ENCODE measurements around the gene OR52B2.

OR52B2 gene

GRCh38 chr11:6170226-6170625, at the start of gene OR52B2:
TSS of gene OR52B2 (minus strand) at chr11:6170326. CDS start at chr11:6170326, 0 bp downstream.
- DNase-seq (ENCODE audit: low spot score): no peak

- no peak for DNase-seq (ENCODE audit: low spot score)
These were observed 49.2 kb upstream of the OR52B2 start for GRCh38 chr11:6219359-6219758.

- no peak for DNase-seq (ENCODE audit: low spot score)
These were observed 47.6 kb upstream of the OR52B2 start for GRCh38 chr11:6217722-6218121.

GRCh38 chr11:6216501-6216900, 46.4 kb upstream of the OR52B2 start:
- no peak for DNase-seq (ENCODE audit: low spot score)

GRCh38 chr11:6214530-6214929, 44.4 kb upstream of the OR52B2 start:
- DNase-seq (ENCODE audit: low spot score): no peak

- DNase-seq (ENCODE audit: low spot score): no peak
These were observed 40.3 kb upstream of the OR52B2 start for GRCh38 chr11:6210274-6210955.

GRCh38 chr11:6209801-6210200, 39.7 kb upstream of the OR52B2 start:
- no peak for DNase-seq (ENCODE audit: low spot score)

- DNase-seq (ENCODE audit: low spot score): no peak
These were observed 36.5 kb upstream of the OR52B2 start for GRCh38 chr11:6206456-6207180.

- no peak for DNase-seq (ENCODE audit: low spot score)
These were observed 35.2 kb upstream of the OR52B2 start, which contains the start of gene C11orf42 for GRCh38 chr11:6205366-6205765. TSS of gene C11orf42 (plus strand) at chr11:6205557. CDS start at chr11:6205616, 59 bp downstream.

GRCh38 chr11:6204706-6205105, 34.6 kb upstream of the OR52B2 start:
- DNase-seq (ENCODE audit: low spot score): no peak

- no peak for DNase-seq (ENCODE audit: low spot score)
These were observed 33.2 kb upstream of the OR52B2 start for GRCh38 chr11:6203327-6203726.

- no peak for DNase-seq (ENCODE audit: low spot score)
These were observed 31.9 kb upstream of the OR52B2 start for GRCh38 chr11:6202041-6202440.

GRCh38 chr11:6201481-6201880, 31.4 kb upstream of the OR52B2 start:
- no peak for DNase-seq (ENCODE audit: low spot score)

GRCh38 chr11:6200975-6201374, 30.8 kb upstream of the OR52B2 start:
- DNase-seq (ENCODE audit: low spot score): no peak

GRCh38 chr11:6199174-6199810, 29.2 kb upstream of the OR52B2 start, which contains the start of gene OR52W1:
TSS of gene OR52W1 (plus strand) at chr11:6199224. CDS start at chr11:6199224, 0 bp downstream.
- no peak for DNase-seq (ENCODE audit: low spot score)

GRCh38 chr11:6197466-6198200, 27.5 kb upstream of the OR52B2 start:
- DNase-seq (ENCODE audit: low spot score): no peak

- no peak for DNase-seq (ENCODE audit: low spot score)
These were observed 26.3 kb upstream of the OR52B2 start for GRCh38 chr11:6196396-6196795.

- DNase-seq (ENCODE audit: low spot score): no peak
These were observed 24.0 kb upstream of the OR52B2 start for GRCh38 chr11:6194065-6194581.

GRCh38 chr11:6191742-6192141, 21.6 kb upstream of the OR52B2 start:
- no peak for DNase-seq (ENCODE audit: low spot score)

GRCh38 chr11:6175440-6175839, 5.3 kb upstream of the OR52B2 start:
- no peak for DNase-seq (ENCODE audit: low spot score)

- DNase-seq (ENCODE audit: low spot score): no peak
These were observed 13.3 kb downstream of the OR52B2 start for GRCh38 chr11:6156628-6157359.

Measured in hematopoietic multipotent progenitor cell treated with erythropoietin and hydrocortisone succinate and interleukin-3 and kit ligand, for 17 days (in vitro differentiated cells).